ENCODE measurements around the gene PDE2A.

PDE2A gene

GRCh38 chr11:72618803-72619202, 55.4 kb downstream of the PDE2A start:
- no peak for ATAC-seq (replicated peaks; ENCODE audit: extremely low read depth, poor library complexity, severe bottlenecking)
- Mint-ChIP-seq H3K4me1 (peaks cover 32% of the 10 kb centered on the region), H3K27me3 (peaks cover 22% of the 10 kb centered on the region), H3K27ac (ENCODE audit: low read depth) (no peak overlapping the region), H3K4me3 (no peak overlapping the region), H3K9me3 (no peaks in the 10 kb centered on the region), H3K36me3 (ENCODE audit: insufficient read depth) (peaks cover 2% of the 10 kb centered on the region)
- DNase-seq (ENCODE audit: low spot score in 2 of 2) = no peak

- Mint-ChIP-seq H3K9me3 (no peaks in the 10 kb centered on the region), H3K27ac (ENCODE audit: low read depth) (no peak overlapping the region), H3K36me3 (ENCODE audit: insufficient read depth) (peaks cover 2% of the 10 kb centered on the region), H3K4me3 (no peak overlapping the region), H3K4me1 (peaks cover 21% of the 10 kb centered on the region), H3K27me3 (peaks cover 38% of the 10 kb centered on the region)
- DNase-seq (ENCODE audit: low spot score in 2 of 2) (no peak), ATAC-seq (replicated peaks; ENCODE audit: extremely low read depth, poor library complexity, severe bottlenecking) (no peak)
Measured at GRCh38 chr11:72617080-72617762, 57.0 kb downstream of the PDE2A start.

- H3K27ac Mint-ChIP-seq (ENCODE audit: low read depth) = no peak overlapping the region
- peaks cover 43% of the 10 kb centered on the region for H3K27me3 Mint-ChIP-seq
- DNase-seq (ENCODE audit: low spot score in 2 of 2) (no peak), ATAC-seq (replicated peaks; ENCODE audit: extremely low read depth, poor library complexity, severe bottlenecking) (no peak)
- peaks cover 2% of the 10 kb centered on the region for H3K36me3 Mint-ChIP-seq (ENCODE audit: insufficient read depth)
- peaks cover 16% of the 10 kb centered on the region for H3K4me1 Mint-ChIP-seq
- no peaks in the 10 kb centered on the region for H3K9me3 Mint-ChIP-seq
- no peak overlapping the region for H3K4me3 Mint-ChIP-seq
Measured at GRCh38 chr11:72616655-72617054, 57.6 kb downstream of the PDE2A start.

GRCh38 chr11:72615329-72615728, 58.9 kb downstream of the PDE2A start:
- DNase-seq (ENCODE audit: low spot score in 2 of 2) (no peak), ATAC-seq (replicated peaks; ENCODE audit: extremely low read depth, poor library complexity, severe bottlenecking) (no peak)
- H3K27me3 Mint-ChIP-seq = peaks cover 57% of the 10 kb centered on the region
- no peaks in the 10 kb centered on the region for H3K9me3 Mint-ChIP-seq
- no peak overlapping the region for H3K27ac Mint-ChIP-seq (ENCODE audit: low read depth)
- peaks cover 2% of the 10 kb centered on the region for H3K36me3 Mint-ChIP-seq (ENCODE audit: insufficient read depth)
- H3K4me1 Mint-ChIP-seq = peaks cover 2% of the 10 kb centered on the region
- H3K4me3 Mint-ChIP-seq = no peak overlapping the region

GRCh38 chr11:72614381-72614780, 59.8 kb downstream of the PDE2A start:
- Mint-ChIP-seq H3K27ac (ENCODE audit: low read depth) (no peak overlapping the region), H3K4me3 (no peak overlapping the region)

GRCh38 chr11:72613977-72614376, 60.2 kb downstream of the PDE2A start:
- ATAC-seq (replicated peaks; ENCODE audit: extremely low read depth, poor library complexity, severe bottlenecking) = peak; percentile 60
- Mint-ChIP-seq H3K27me3 (peaks cover 66% of the 10 kb centered on the region), H3K27ac (ENCODE audit: low read depth) (no peak overlapping the region)

More at GRCh38 chr11:72614381-72614780, 59.8 kb downstream of the PDE2A start:
- no peaks in the 10 kb centered on the region for H3K9me3 Mint-ChIP-seq
- H3K36me3 Mint-ChIP-seq (ENCODE audit: insufficient read depth) = peaks cover 2% of the 10 kb centered on the region
- H3K27me3 Mint-ChIP-seq = peaks cover 62% of the 10 kb centered on the region
- ATAC-seq (replicated peaks; ENCODE audit: extremely low read depth, poor library complexity, severe bottlenecking) = no peak
- no peak for DNase-seq (ENCODE audit: low spot score in 2 of 2)
- H3K4me1 Mint-ChIP-seq = peaks cover under 1% of the 10 kb centered on the region

GRCh38 chr11:72613450-72613849, 60.8 kb downstream of the PDE2A start:
- Mint-ChIP-seq H3K27ac (ENCODE audit: low read depth) (no peak overlapping the region), H3K9me3 (no peaks in the 10 kb centered on the region), H3K27me3 (peaks cover 67% of the 10 kb centered on the region), H3K36me3 (ENCODE audit: insufficient read depth) (peaks cover 2% of the 10 kb centered on the region), H3K4me1 (peaks cover 5% of the 10 kb centered on the region), H3K4me3 (no peak overlapping the region)
- ATAC-seq (replicated peaks; ENCODE audit: extremely low read depth, poor library complexity, severe bottlenecking) (no peak), DNase-seq (ENCODE audit: low spot score in 2 of 2) (no peak)

More at GRCh38 chr11:72613977-72614376, 60.2 kb downstream of the PDE2A start:
- Mint-ChIP-seq H3K4me3 (no peak overlapping the region), H3K9me3 (no peaks in the 10 kb centered on the region), H3K36me3 (ENCODE audit: insufficient read depth) (peaks cover 2% of the 10 kb centered on the region), H3K4me1 (peaks cover 4% of the 10 kb centered on the region)
- no peak for DNase-seq (ENCODE audit: low spot score in 2 of 2)

GRCh38 chr11:72609476-72609875, 64.7 kb downstream of the PDE2A start:
- DNase-seq (ENCODE audit: low spot score in 2 of 2) (no peak), ATAC-seq (replicated peaks; ENCODE audit: extremely low read depth, poor library complexity, severe bottlenecking) (no peak)
- Mint-ChIP-seq H3K27me3 (peaks cover 73% of the 10 kb centered on the region), H3K27ac (ENCODE audit: low read depth) (no peak overlapping the region), H3K36me3 (ENCODE audit: insufficient read depth) (peaks cover 2% of the 10 kb centered on the region), H3K4me1 (peaks cover 5% of the 10 kb centered on the region), H3K4me3 (no peak overlapping the region), H3K9me3 (no peaks in the 10 kb centered on the region)

GRCh38 chr11:72609045-72609444, 65.2 kb downstream of the PDE2A start:
- peaks cover 70% of the 10 kb centered on the region for H3K27me3 Mint-ChIP-seq
- no peaks in the 10 kb centered on the region for H3K9me3 Mint-ChIP-seq
- ATAC-seq (replicated peaks; ENCODE audit: extremely low read depth, poor library complexity, severe bottlenecking) (no peak), DNase-seq (ENCODE audit: low spot score in 2 of 2) (no peak)
- peaks cover 5% of the 10 kb centered on the region for H3K4me1 Mint-ChIP-seq
- no peak overlapping the region for H3K4me3 Mint-ChIP-seq
- H3K36me3 Mint-ChIP-seq (ENCODE audit: insufficient read depth) = peaks cover 2% of the 10 kb centered on the region
- H3K27ac Mint-ChIP-seq (ENCODE audit: low read depth) = no peak overlapping the region

GRCh38 chr11:72607496-72607895, 66.7 kb downstream of the PDE2A start:
- H3K27me3 Mint-ChIP-seq = peaks cover 69% of the 10 kb centered on the region
- no peak overlapping the region for H3K27ac Mint-ChIP-seq (ENCODE audit: low read depth)
- no peaks in the 10 kb centered on the region for H3K9me3 Mint-ChIP-seq

GRCh38 chr11:72606748-72607468, 67.3 kb downstream of the PDE2A start:
- Mint-ChIP-seq H3K4me3 (no peak overlapping the region), H3K4me1 (peaks cover 5% of the 10 kb centered on the region), H3K27me3 (peaks cover 64% of the 10 kb centered on the region), H3K27ac (ENCODE audit: low read depth) (no peak overlapping the region), H3K9me3 (no peaks in the 10 kb centered on the region), H3K36me3 (ENCODE audit: insufficient read depth) (peaks cover 2% of the 10 kb centered on the region)
- no peak for DNase-seq (ENCODE audit: low spot score in 2 of 2)
- ATAC-seq (replicated peaks; ENCODE audit: extremely low read depth, poor library complexity, severe bottlenecking) = no peak

More at GRCh38 chr11:72607496-72607895, 66.7 kb downstream of the PDE2A start:
- no peak overlapping the region for H3K4me3 Mint-ChIP-seq
- peaks cover 5% of the 10 kb centered on the region for H3K4me1 Mint-ChIP-seq
- H3K36me3 Mint-ChIP-seq (ENCODE audit: insufficient read depth) = no peaks in the 10 kb centered on the region
- DNase-seq (ENCODE audit: low spot score in 2 of 2) (no peak), ATAC-seq (replicated peaks; ENCODE audit: extremely low read depth, poor library complexity, severe bottlenecking) (no peak)

- H3K27me3 Mint-ChIP-seq = peaks cover 64% of the 10 kb centered on the region
- peaks cover 5% of the 10 kb centered on the region for H3K4me1 Mint-ChIP-seq
- H3K9me3 Mint-ChIP-seq = no peaks in the 10 kb centered on the region
- H3K36me3 Mint-ChIP-seq (ENCODE audit: insufficient read depth) = peaks cover 2% of the 10 kb centered on the region
- H3K27ac Mint-ChIP-seq (ENCODE audit: low read depth) = no peak overlapping the region
- no peak for ATAC-seq (replicated peaks; ENCODE audit: extremely low read depth, poor library complexity, severe bottlenecking)
- DNase-seq (ENCODE audit: low spot score in 2 of 2) = no peak
- no peak overlapping the region for H3K4me3 Mint-ChIP-seq
Measured at GRCh38 chr11:72605973-72606747, 68.1 kb downstream of the PDE2A start.

Measured in central memory CD8-positive, alpha-beta T cell (primary cell).